CD4-positive, alpha-beta T cell treated with Interleukin-17A for 1 hour (primary cell): ENCODE results near the gene GGNBP2.
A peak's percentile ranks its signal among the peaks of the same experiment; 100 is the strongest.
"Not testable (repeated sequence)": the region's sequence is repeated elsewhere in the genome, so short reads cannot be mapped to it uniquely, and the experiment has no call there.

Experiments used
- DNase-seq: peaks from one replicate; pipeline ENCODE4 v3.0.0-alpha.2; 2020

Gene GGNBP2

DNA sequence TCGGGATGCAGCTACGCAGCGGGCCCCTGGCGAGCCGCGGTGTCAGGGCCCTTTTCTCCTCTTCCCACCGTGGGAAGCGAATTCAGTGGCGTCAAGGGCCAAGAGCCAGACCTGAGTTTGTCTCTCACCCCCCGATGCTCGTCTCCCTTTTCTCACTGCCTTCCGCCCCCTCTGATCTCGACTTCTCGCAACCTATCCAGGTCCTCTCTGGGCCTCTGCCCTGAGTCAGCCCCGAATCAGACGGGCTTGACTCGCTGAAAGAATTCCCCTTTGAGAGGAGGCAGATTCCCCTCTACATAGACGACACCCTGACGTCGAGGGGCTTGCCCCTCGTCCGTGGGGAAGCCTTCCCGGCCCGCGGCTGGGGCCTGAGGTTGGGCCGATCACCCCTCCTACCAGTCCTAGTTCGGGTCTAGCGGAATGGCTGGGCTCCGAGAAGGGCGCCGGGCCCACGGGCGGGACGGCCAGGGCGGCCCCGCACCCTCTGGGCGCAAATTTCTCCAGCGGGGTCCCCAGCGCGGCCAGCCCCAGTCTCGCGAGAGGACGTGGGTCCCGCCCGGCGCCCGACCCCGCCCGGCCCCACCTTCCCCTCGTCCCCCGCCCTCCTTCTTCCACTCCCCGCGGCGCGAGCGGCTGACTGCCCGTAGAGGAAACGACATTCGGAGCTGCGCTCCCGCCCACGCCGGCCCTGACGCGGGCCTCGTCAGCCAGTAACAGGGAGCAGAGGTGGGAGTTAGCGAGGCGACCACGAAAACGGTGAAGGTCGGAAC is at the start of gene GGNBP2:
Gene GGNBP2 (plus strand): TSS at position 613 of the 770 bp plus-strand sequence. CDS start 806 bp downstream, outside the sequence.
- DNase-seq, result peak; percentile 92

DNA sequence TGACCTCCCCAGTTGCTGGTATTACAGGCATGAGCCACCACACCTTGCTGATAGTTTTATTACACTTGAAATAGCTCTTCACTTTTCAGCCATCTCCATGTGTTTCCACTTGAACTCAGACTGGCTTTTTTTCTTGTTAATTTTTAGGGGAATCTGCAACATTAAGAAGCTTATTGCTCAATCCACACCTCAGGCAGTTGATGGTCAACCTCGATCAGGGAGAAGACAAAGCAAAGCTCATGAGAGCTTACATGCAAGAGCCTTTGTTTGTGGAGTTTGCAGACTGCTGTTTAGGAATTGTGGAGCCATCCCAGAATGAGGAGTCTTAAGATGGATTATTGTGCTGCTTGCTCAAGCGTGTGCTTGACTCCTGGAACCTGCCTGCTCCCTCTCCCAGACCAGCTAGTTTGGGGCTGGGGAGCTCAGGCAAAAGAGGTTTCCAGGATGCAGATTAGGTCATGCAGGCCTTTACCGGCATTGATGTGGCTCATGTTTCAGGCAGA is 49.6 kb upstream of the GGNBP2 start:
- no peak for DNase-seq

- DNase-seq, result no peak
These were observed 48.5 kb upstream of the GGNBP2 start for GRCh38 chr17:36496018-36496789.

GRCh38 chr17:36498155-36498554 is 46.6 kb upstream of the GGNBP2 start:
- DNase-seq, result no peak

- no peak for DNase-seq
These were observed 46.0 kb upstream of the GGNBP2 start for GRCh38 chr17:36498560-36499300.

DNA sequence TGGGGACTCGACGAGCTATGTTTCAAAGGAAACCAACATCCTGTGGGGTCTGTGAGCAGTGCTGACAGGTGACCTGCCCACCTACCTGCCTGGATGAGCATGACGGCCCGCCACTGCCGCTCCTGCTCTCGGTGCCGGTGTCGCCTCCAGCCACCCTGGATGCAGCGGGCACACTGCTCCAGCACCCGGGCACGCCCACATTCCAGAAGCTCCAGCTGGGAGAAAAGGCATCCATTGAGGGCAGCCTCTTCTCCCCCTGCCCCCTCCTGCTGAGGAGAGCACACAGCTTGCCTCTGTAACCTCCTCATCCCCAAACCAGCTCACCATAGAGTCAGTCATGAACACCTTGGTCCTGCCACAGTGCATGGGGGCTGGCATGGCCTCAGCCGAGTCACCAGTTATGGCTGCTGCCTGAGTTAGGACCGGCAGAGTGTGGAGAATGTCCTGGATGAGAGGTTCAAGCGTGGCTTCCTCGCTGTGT is 43.9 kb upstream of the GGNBP2 start:
- no peak for DNase-seq

DNA sequence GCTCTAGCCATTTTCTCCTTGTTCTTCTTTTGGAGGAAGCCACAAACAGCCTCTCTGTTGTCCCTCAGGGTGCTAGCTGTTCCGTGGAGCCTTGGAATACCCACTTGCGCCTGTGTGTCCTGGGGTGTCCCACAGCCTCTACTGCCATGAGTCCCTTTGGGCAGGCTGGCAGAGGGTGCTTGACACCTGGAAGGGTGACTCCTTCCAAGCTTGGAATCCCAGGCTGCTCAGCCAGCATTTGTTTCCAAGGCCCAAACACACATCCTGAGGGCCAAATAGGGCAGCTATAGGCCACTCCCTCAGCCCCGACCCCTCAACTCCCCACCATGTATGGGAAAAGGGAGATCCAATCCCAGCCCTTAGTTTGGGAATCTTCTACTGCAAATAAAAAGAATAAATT is 43.4 kb upstream of the GGNBP2 start:
- no peak for DNase-seq

GRCh38 chr17:36501963-36502362 is 42.8 kb upstream of the GGNBP2 start:
- DNase-seq, result no peak

GRCh38 chr17:36503456-36504155 is 41.1 kb upstream of the GGNBP2 start:
- DNase-seq, result no peak

DNA sequence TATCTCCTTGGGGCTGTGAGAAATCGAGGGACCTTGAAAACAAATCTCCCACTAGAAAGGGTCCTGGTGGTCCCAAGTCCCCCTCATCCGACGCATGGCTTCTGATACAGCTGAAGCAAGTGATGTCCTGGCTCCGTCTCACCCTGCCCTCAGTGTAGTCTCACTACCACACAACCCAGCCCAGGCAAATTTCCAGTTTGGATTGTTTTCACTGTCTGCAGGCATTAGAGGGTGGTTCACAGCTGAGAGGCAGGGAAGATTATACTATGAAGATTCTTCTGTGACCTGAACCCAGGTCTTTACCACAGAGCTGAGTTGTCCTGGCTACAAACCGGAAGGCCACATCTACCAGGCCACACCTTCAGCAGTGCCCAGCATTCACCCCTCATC is 40.6 kb upstream of the GGNBP2 start:
- no peak for DNase-seq

DNA sequence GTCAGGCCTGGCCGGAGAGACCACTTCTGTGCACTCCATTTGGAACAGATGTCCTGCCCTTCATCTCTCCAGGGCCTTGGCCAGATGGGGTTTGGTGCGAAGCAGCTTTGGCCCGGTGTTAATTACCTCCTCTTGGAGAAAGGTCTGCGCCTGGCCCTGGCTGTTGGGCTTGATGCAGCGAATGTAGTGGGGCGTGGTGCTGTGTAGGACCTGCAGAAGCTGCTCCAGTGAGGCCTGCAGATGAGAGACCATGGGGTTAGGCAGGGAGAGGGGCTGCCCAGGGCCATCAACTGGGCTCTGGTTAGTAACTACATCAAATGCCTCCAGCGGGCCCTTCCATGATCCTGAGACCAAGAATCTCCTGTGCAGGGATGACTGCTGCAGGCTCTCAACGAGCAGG is 39.5 kb upstream of the GGNBP2 start:
- DNase-seq, result no peak

- DNase-seq, result no peak
These were observed 38.4 kb upstream of the GGNBP2 start for GRCh38 chr17:36506249-36506826.

DNA sequence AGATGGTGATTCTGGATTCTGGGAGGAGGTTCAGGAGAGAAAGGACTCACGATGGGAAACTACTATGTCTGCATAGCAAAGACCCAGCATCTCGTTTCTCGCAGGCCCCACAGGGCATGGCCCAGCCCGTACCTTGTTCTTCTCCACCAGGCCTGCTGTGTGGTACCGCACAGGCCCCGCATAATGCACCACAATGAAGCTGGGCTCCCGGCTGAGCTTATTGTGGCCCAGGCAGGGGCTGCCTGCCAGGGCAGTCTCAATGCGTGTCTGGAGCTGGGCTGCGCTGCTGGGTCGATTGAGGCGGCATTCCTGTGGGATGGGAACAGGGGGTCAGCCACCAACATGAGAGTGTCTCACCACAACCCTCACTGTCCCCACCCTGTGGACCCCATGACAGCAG is 37.9 kb upstream of the GGNBP2 start:
- DNase-seq, result no peak

DNA sequence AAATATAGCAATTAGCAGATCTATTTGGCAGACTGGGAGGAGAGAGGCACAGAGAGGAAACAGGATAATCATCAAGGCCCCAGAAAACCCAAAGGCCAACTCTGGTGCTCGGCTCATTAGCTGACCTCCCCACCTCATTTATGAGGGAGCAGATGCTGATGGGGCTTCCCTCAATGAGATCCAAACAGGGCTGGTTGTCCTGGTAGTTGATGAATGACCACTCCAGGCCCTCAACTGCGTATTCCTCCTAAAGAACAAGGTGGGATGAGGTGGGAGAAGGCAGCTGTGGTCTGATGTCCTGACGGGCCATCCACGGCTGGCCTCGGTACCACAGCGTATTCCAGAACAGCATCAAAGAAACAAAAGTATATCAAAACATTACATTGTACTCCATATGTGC is 37.5 kb upstream of the GGNBP2 start:
- DNase-seq, result no peak

DNA sequence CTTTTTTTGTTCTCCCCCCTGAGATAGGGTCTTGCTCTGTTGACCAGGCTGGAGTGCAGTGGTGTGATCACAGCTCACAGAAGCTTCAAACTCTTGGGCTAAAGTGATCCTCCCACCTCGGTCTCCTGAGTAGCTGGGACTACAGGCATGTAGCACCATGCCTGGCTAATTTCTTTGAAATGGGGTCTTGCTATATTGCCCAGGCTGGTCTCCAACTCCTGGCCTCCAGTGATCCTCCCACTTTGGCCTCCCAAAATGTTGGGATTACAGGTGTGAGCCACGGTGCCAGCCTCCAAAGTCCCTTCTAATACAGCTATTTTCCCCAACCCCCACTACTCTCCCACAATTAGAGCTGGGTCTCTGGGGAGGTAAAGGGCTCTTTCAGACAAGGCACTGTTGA is 36.3 kb upstream of the GGNBP2 start:
- not testable (repeated sequence) for DNase-seq

DNA sequence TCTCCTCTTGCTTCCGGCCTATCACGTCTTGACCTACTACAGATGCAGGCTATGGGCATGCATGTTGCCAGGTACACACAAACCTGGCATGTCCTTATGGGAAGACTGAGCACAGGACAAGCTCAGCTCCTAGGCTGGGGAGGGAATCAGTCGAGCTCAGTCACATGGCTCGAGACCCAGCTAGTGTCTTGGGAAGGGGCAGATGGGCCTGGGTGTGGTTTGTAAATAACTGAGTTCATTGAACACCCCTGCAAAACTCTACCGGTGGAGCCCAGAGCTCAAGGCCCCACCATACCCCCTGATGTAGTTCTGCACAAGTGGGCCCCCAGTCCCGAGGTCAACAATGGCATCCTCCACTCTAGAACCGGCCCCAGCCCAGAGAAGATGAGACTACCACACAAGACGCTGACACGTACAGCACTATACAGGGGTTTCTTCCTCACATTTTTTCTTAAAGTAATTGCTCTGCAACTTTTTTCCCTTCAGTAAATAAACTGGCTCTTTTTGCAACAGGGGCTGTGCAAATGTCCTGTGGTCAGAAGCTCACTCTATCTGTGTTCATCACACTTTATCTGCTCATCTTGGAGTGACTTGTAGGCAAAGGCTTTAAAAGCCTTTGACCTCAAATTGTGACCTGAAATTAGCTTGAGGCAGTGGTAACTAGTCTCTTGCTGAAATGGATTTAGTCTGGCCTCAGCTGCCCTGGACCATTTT is 35.3 kb upstream of the GGNBP2 start:
- DNase-seq, result no peak

DNA sequence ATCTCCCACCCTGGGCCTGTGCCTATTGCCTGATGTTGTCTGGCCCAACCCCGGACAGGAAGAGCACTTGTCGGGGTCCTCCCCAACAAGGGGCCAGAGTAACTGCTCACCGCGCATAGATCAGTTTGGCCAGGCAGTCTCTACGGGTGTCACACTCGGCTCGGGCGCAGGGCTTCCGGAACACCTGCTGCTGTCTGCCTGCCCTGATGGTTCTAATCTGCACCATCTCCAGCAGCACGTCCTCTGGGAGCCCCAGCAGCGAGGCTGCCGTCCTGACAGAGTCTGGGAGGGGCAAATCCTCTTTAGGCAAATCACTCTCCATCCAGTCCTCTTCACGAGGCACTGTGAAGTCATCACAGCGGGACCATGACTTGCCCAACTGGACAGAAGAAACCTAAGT is 34.1 kb upstream of the GGNBP2 start:
- no peak for DNase-seq

GRCh38 chr17:36511216-36511615 is 33.5 kb upstream of the GGNBP2 start:
- DNase-seq, result no peak

DNA sequence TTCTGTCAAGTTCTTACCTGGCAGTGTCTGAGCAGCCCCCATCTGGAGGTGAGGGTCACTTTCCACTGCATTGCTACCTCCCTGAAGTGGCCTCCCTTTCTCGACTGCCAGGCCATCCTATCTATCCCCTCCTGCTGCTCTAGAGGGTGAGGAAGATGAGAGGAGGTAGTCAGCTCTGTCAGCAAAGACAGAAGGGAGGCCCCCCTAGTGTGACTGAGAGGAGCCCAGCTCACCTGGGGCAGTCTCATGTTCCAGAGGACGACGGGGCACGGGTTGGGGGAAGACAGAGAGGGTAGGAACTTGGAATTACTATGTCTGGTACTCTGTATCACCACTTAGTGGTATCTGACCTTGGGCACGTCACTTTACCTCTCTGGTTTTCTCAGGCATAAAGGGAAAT is 32.1 kb upstream of the GGNBP2 start:
- DNase-seq, result no peak

DNA sequence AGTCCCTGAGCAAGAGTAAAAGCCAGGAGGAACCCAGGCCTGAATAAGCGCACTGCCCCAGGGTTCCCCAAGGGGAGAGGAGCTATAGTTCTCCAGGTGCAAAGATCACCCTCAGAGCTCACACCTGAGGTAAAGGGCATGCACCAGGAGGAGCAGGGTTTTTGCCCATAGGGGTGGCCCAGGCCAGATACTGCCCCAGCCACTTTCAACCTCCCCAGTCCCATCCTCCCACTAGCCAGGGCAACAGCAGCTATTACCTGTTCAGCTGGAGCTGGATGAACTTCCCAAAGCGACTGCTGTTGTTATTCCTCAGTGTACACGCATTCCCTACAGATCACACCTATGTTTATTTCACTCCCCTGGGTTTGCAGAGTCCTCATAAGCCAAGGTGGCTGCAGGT is 29.9 kb upstream of the GGNBP2 start:
- no peak for DNase-seq

- no peak for DNase-seq
These were observed 28.9 kb upstream of the GGNBP2 start for GRCh38 chr17:36515837-36516236.

- DNase-seq, result no peak
These were observed 21.6 kb upstream of the GGNBP2 start for GRCh38 chr17:36523113-36523512.
